ENCODE results near the gene SPTBN2.

DNA sequence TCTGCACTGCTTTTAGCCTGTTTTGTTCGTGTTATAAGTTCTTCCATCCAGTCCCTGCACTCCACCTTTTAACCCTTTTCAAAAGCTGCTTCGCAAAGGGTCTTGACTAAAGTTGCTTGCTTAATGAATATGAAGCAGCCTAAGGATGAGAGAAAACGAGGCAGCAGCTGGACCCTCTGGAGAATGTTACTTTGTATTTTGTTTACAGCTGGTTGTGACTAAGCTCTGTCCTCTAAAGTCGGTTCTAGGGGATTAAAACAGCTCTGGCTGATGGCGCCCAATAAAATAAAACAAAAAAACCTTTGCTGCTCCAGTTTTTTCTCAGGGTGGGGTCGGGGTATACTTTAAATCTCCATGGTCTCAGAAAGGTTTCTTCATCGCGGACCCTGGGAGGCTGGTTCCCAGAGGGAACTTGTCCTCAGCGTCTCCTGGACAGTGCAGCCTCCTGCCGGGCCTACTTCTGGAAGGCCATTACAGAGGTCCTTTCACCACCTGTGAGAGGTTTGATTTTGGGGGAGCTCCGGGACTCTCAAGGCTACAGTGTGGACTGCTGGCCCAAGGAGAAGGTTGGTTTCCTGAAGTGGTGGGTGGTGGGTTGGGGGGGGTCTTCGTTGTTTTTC is 91.3 kb downstream of the SPTBN2 start:
- TF ChIP-seq, protein P1, sequence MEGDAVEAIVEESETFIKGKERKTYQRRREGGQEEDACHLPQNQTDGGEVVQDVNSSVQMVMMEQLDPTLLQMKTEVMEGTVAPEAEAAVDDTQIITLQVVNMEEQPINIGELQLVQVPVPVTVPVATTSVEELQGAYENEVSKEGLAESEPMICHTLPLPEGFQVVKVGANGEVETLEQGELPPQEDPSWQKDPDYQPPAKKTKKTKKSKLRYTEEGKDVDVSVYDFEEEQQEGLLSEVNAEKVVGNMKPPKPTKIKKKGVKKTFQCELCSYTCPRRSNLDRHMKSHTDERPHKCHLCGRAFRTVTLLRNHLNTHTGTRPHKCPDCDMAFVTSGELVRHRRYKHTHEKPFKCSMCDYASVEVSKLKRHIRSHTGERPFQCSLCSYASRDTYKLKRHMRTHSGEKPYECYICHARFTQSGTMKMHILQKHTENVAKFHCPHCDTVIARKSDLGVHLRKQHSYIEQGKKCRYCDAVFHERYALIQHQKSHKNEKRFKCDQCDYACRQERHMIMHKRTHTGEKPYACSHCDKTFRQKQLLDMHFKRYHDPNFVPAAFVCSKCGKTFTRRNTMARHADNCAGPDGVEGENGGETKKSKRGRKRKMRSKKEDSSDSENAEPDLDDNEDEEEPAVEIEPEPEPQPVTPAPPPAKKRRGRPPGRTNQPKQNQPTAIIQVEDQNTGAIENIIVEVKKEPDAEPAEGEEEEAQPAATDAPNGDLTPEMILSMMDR (IDR thresholded peaks at IDR 0.05), result no peak
- no peak for TF ChIP-seq POLR2A (IDR thresholded peaks at IDR 0.05)

Data from suprapubic skin (tissue), 3 donors.